ENCODE measurements around the gene HIVEP3.

DNA sequence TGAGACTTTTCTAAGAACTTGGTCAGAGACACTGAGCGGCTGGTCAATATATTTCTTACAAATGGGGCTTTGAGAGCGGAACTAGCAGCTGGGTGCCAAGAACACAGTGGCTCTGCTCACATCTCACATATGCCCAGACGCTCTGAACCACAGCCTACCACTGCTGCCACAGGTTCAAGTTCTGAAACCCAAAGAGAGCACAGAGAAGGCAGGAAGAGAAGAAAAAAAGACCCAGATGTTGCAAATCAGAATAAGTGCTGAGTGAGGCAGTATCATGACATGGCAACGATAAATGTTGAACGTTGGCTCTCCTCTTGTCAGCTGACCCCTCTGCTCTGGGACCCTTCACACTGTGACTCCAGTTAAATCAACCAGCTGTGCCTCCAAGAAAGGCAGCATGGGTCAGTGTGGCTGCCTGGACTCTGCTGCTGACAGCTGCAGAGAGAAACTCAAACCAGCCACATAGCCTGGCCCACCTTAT, 26.4 kb downstream of the HIVEP3 start:
- TF ChIP-seq, protein P1, sequence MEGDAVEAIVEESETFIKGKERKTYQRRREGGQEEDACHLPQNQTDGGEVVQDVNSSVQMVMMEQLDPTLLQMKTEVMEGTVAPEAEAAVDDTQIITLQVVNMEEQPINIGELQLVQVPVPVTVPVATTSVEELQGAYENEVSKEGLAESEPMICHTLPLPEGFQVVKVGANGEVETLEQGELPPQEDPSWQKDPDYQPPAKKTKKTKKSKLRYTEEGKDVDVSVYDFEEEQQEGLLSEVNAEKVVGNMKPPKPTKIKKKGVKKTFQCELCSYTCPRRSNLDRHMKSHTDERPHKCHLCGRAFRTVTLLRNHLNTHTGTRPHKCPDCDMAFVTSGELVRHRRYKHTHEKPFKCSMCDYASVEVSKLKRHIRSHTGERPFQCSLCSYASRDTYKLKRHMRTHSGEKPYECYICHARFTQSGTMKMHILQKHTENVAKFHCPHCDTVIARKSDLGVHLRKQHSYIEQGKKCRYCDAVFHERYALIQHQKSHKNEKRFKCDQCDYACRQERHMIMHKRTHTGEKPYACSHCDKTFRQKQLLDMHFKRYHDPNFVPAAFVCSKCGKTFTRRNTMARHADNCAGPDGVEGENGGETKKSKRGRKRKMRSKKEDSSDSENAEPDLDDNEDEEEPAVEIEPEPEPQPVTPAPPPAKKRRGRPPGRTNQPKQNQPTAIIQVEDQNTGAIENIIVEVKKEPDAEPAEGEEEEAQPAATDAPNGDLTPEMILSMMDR (IDR thresholded peaks at IDR 0.05; ENCODE audit: low read length): no peak
- no peak for TF ChIP-seq EZH2 (optimal IDR thresholded peaks at IDR 0.05; ENCODE audit: low read depth, low read length)
